GM12878 (cell line): Measurements from ENCODE around the gene CCDC191. TPM values are rescaled to one million over a fixed set of nuclear protein-coding genes. Genes with fewer than 3 reads are reported as not detected.

Source experiments
- CHD4 ChIP-seq: fragments of 200-600 bp; sonication (generic); IDR thresholded peaks from 2 replicates; pipeline ENCODE4 v1.6.1; 2016; ENCODE audit warnings: mild to moderate bottlenecking
- EED ChIP-seq: sonication (generic); IDR thresholded peaks from 2 replicates; pipeline ENCODE4 v1.6.1; 2016; ENCODE audit warnings: antibody characterized with exemption, low read depth
- ESRRA ChIP-seq: IDR thresholded peaks from 2 replicates; pipeline ENCODE4 v1.6.1; 2012; ENCODE audit warnings: mild to moderate bottlenecking, low read length, improper control_type of control experiment
- IKZF2 ChIP-seq, 2 experiments: fragments of 450-650 bp; IDR thresholded peaks; 2 replicates each; pipeline ENCODE4 v1.6.1; 2017; ENCODE audit warnings: mild to moderate bottlenecking in 2 of 2, moderate library complexity in 2 of 2
- POLR2A ChIP-seq: IDR thresholded peaks from 2 replicates; pipeline ENCODE4 v1.6.1; 2011; ENCODE audit warnings: low read depth, mild to moderate bottlenecking, low read length
- SMAD1 ChIP-seq: fragments of 450-650 bp; IDR thresholded peaks from 2 replicates; pipeline ENCODE4 v1.6.1; 2018; ENCODE audit warnings: mild to moderate bottlenecking, low read depth; ENCODE audit not compliant: partially characterized antibody
- SUZ12 ChIP-seq: fragments of 200-600 bp; sonication (generic); IDR thresholded peaks from one replicate; pipeline ENCODE4 v1.6.1; 2018; ENCODE audit warnings: antibody characterized with exemption, mild to moderate bottlenecking; ENCODE audit not compliant: unreplicated experiment
- ZNF622 ChIP-seq: fragments of 450-650 bp; IDR thresholded peaks from 2 replicates; pipeline ENCODE4 v1.6.1; 2017; ENCODE audit warnings: mild to moderate bottlenecking, inconsistent platforms
- polyA plus RNA-seq, 11 experiments: library from polyadenylated mRNA; depleted of rRNA in 4 of 11; unstranded in 6 of 11; stranded (reverse) in 5 of 11; fragments of >200 nt; fragmentation: Nextera tagmentation in 4 of 11; fragmentation: Illumina TruSeq in 1 of 11; extraction: Ambion mirVana in 4 of 11; extraction: Trizol in 1 of 11; gene quantifications; 1 replicate in 1 of 11; 2 replicates in 10 of 11; pipeline versions ENCODE4 v1.2.1 to v1.2.3, GENCODE V29; 2011 to 2016; ENCODE audit warnings: inconsistent platforms in 2 of 11, missing spikeins in 2 of 11, low read depth in 1 of 11
- total RNA-seq, 4 experiments: library from RNA; depleted of rRNA in 3 of 4; stranded (reverse); fragments of >200 nt in 3 of 4; fragmentation: Illumina TruSeq in 1 of 4; extraction: Trizol in 1 of 4; gene quantifications; 2 replicates each; pipeline versions ENCODE4 v1.2.1 to v1.2.3, GENCODE V29; 2013 to 2021
- TF ChIP-seq, protein P1 (sequence below): fragments of 150-350 bp; IDR thresholded peaks from 2 replicates; pipeline ENCODE4 v1.6.1; 2016; ENCODE audit warnings: low read depth, low read length
- TF ChIP-seq, protein P2 (sequence below): fragments of 450-650 bp; IDR thresholded peaks from 2 replicates; pipeline ENCODE4 v1.6.1; 2016; ENCODE audit warnings: mild to moderate bottlenecking
- TF ChIP-seq, protein P3 (sequence below): fragments of 450-650 bp; formaldehyde crosslinking; IDR thresholded peaks from 2 replicates; pipeline ENCODE4 v1.4.0; 2022; ENCODE audit warnings: mild to moderate bottlenecking, moderate library complexity

CCDC191 gene
- total and polyA plus RNA-seq, 10 of the 15 experiments (the other 5 are each of a cell fraction or from before 2014, with no cell fraction given) = 1.2 to 2.9 (median 1.7) TPM

GRCh38 chr3:114093596-114093995 is 37.3 kb upstream of the CCDC191 start (continued):
- TF ChIP-seq, protein P1, sequence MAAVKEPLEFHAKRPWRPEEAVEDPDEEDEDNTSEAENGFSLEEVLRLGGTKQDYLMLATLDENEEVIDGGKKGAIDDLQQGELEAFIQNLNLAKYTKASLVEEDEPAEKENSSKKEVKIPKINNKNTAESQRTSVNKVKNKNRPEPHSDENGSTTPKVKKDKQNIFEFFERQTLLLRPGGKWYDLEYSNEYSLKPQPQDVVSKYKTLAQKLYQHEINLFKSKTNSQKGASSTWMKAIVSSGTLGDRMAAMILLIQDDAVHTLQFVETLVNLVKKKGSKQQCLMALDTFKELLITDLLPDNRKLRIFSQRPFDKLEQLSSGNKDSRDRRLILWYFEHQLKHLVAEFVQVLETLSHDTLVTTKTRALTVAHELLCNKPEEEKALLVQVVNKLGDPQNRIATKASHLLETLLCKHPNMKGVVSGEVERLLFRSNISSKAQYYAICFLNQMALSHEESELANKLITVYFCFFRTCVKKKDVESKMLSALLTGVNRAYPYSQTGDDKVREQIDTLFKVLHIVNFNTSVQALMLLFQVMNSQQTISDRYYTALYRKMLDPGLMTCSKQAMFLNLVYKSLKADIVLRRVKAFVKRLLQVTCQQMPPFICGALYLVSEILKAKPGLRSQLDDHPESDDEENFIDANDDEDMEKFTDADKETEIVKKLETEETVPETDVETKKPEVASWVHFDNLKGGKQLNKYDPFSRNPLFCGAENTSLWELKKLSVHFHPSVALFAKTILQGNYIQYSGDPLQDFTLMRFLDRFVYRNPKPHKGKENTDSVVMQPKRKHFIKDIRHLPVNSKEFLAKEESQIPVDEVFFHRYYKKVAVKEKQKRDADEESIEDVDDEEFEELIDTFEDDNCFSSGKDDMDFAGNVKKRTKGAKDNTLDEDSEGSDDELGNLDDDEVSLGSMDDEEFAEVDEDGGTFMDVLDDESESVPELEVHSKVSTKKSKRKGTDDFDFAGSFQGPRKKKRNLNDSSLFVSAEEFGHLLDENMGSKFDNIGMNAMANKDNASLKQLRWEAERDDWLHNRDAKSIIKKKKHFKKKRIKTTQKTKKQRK = no peak
- TF ChIP-seq SMAD1 = no peak
- no peak for TF ChIP-seq EED
- TF ChIP-seq, protein P2, sequence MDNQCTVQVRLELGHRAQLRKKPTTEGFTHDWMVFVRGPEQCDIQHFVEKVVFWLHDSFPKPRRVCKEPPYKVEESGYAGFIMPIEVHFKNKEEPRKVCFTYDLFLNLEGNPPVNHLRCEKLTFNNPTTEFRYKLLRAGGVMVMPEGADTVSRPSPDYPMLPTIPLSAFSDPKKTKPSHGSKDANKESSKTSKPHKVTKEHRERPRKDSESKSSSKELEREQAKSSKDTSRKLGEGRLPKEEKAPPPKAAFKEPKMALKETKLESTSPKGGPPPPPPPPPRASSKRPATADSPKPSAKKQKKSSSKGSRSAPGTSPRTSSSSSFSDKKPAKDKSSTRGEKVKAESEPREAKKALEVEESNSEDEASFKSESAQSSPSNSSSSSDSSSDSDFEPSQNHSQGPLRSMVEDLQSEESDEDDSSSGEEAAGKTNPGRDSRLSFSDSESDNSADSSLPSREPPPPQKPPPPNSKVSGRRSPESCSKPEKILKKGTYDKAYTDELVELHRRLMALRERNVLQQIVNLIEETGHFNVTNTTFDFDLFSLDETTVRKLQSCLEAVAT = no peak
- TF ChIP-seq, protein P3, sequence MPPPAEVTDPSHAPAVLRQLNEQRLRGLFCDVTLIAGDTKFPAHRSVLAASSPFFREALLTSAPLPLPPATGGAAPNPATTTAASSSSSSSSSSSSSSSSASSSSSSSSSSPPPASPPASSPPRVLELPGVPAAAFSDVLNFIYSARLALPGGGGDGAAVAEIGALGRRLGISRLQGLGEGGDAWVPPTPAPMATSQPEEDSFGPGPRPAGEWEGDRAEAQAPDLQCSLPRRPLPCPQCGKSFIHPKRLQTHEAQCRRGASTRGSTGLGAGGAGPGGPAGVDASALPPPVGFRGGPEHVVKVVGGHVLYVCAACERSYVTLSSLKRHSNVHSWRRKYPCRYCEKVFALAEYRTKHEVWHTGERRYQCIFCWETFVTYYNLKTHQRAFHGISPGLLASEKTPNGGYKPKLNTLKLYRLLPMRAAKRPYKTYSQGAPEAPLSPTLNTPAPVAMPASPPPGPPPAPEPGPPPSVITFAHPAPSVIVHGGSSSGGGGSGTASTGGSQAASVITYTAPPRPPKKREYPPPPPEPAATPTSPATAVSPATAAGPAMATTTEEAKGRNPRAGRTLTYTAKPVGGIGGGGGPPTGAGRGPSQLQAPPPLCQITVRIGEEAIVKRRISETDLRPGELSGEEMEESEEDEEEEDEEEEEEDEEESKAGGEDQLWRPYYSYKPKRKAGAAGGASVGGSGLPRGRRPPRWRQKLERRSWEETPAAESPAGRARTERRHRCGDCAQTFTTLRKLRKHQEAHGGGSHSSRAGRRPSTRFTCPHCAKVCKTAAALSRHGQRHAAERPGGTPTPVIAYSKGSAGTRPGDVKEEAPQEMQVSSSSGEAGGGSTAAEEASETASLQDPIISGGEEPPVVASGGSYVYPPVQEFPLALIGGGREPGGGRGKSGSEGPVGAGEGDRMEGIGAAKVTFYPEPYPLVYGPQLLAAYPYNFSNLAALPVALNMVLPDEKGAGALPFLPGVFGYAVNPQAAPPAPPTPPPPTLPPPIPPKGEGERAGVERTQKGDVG (CRISPR knock-in tag) = no peak
- TF ChIP-seq CHD4 = no peak
- TF ChIP-seq ZNF622 = no peak
- TF ChIP-seq POLR2A = no peak
- TF ChIP-seq ESRRA = no peak
- no peak for TF ChIP-seq IKZF2 (IDR thresholded peaks at IDR 0.05)
- no peak for TF ChIP-seq SUZ12
